ENCODE measurements around the gene FOXP3.

GRCh38 chrX:49237060-49237459, 27.4 kb downstream of the FOXP3 start:
- TF ChIP-seq EZH2 (IDR thresholded peaks at IDR 0.05): no peak
- TF ChIP-seq, protein P1, sequence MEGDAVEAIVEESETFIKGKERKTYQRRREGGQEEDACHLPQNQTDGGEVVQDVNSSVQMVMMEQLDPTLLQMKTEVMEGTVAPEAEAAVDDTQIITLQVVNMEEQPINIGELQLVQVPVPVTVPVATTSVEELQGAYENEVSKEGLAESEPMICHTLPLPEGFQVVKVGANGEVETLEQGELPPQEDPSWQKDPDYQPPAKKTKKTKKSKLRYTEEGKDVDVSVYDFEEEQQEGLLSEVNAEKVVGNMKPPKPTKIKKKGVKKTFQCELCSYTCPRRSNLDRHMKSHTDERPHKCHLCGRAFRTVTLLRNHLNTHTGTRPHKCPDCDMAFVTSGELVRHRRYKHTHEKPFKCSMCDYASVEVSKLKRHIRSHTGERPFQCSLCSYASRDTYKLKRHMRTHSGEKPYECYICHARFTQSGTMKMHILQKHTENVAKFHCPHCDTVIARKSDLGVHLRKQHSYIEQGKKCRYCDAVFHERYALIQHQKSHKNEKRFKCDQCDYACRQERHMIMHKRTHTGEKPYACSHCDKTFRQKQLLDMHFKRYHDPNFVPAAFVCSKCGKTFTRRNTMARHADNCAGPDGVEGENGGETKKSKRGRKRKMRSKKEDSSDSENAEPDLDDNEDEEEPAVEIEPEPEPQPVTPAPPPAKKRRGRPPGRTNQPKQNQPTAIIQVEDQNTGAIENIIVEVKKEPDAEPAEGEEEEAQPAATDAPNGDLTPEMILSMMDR (IDR thresholded peaks at IDR 0.05): no peak

All from neural progenitor cell (in vitro differentiated cells).